Left forelimb (tissue), 1 donor: ENCODE data around the gene JAK1.
A peak's percentile ranks its signal among the peaks of the same experiment; 100 is the strongest.

ENCODE experiments used
- DNase-seq: peaks from one replicate; pipeline ENCODE4 v3.0.0-alpha.2; 2018; ENCODE audit warnings: low spot score

JAK1 gene

DNA sequence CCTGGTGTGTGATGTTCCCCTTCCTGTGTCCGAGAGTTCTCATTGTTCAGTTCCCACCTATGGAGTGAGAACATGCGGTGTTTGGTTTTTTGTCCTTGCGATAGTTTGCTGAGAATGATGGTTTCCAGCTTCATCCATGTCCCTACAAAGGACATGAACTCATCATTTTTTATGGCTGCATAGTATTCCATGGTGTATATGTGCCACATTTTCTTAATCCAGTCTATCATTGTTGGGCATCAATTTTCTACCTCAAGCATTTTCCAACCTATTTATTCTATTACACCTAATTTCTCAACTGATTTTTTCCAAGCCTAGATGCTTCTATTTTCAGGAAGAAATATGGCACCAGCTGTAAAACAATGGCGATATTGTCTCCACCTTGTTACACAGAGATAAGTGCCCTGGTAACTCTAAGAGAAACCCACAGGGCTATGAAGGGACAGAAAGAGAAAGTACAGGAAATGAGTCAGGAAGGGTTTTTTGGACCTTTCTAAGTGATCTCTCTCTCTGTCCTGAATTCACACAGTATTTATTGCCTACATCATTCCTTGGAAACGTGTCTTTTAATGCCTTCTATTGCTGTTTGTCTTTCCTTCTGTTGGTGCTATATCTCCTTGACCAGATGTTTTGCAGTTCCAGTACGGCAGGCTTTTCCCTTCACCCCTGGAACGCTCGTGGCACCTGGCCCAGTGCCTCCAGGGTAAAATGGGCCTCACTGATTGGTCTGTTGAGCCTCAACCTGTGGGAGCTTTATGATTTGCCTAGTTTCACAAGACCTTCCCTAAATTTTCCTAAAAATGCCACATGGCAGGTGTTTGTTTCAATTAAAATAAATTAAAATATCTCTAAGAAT is 14.6 kb upstream of the JAK1 start:
- DNase-seq = no peak

DNA sequence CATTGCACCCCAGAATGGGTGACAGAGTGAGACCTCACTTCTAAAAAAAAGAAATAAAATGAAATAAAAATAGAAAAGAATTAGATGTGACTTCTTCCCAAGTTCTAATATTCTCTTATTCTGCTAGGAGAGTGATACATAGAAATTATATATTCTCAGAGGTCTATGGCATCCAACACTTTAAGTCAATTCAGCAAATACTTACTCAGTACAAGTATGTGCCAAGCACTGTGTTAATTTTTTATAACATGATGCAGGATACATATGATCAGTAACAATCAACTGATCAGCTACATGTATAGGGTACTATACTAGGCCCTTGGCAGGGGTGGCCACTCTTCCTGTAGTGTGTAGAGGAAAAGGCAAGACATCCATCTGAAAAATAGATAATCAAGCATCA is 13.0 kb upstream of the JAK1 start:
- DNase-seq = no peak

DNA sequence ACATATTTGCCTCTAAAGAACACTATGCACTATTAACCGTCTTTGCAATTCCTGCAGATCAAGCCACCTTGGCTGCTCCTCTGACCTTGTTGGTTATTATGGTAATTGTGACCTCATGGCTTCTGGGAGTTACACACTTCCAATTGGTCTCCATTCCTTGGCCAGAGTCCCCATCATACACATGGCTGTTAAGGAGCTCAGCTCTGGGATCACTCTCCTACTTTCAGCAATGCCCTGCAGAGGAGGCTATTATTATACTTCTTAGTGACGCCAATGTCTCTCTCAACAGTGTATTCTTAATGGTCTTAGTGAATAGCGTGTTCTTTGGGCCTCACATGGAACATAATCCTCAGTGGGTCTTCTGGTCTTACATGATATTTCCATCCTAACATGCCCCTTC is 10.0 kb upstream of the JAK1 start:
- no peak for DNase-seq

DNA sequence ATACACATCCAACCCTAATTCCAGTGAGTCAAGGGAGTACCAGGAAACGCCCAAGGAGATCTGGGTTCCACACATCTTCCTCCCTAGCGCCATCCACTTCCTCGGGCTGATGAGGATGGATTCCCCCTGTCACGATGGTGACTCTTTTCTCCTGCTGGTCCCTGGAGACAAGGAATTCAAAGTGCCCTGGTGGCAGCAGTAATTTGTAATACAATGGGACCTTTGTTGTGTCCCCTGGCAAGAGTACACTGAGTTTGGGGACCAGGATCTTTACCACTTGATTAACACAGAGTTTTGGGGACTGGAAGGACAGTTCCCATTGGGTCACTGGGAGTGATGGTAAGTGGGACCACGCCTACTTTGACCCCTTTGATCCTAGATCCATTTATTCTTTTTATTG is 9.4 kb upstream of the JAK1 start:
- DNase-seq = no peak

DNA sequence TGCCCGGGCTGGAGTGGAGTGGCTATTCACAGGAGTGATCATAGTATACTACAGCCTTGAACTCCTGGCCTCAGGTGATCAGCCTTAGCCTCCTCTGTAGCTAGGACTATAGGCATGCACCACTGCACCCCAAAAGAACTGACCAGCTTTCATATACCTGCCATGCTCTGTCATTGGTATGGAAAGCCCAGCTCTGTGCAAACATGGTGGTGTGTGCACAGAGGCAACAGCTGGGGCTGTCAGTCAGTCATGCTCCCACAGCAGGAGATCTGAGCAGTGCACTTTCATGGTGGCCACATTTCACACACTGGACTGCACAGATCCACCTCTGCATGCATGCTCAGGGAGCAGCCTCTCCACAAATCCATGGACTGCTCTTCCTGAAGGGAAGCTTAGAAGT is 8.8 kb upstream of the JAK1 start:
- DNase-seq = no peak

DNA sequence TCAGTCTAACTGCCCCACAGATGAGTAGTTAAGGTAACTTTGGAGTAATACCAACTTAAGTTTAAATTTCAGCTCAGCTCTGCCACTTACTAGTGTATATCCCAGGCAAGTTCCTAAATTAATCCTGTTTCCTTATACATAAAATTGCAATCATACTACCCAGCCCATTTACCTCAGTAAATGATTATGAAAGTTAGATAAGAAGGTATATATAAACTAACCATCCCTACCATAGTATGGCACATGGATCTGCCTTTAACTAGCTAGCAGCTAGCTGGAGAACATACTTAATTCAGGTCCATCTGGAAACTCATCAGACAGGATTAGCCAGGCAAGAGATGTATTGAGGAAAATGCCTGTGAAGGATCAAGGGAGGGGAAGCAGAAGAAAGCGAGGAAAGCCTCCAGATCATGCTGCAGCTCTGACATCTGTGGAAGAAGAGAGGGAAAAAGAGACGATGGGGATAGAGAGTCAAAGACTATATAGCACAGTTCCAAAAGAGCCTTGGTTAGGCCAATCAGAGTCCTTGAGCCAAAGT is 8.0 kb upstream of the JAK1 start:
- no peak for DNase-seq

DNA sequence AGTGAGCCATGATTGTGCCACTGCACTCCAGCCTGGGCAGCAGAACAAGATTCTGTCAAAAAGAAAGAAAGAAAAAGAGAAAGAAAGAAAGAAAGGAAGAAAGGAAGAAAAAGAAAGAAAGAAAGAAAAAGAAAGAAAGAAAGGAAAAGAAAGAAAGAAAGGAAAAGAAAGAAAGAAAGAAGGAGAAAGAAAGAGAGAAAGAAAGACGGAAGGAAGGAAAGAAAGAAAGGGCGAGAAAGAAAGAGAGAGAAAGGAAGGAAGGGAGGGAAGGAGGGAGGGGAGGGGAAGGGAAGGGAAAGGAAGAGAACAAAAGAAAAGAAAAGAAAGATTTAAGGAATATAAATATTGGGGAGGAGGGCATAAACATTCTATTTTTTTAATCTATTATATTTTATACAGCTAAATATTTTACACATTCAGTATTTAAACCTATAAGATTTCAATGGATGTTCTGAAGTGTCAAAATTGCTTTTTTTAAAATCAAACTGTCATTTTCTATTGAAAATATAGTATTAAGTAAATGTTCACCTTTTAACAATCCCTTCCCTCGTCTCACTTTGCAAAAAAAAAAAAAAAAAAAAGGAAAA is 6.8 kb upstream of the JAK1 start:
- DNase-seq = no peak

DNA sequence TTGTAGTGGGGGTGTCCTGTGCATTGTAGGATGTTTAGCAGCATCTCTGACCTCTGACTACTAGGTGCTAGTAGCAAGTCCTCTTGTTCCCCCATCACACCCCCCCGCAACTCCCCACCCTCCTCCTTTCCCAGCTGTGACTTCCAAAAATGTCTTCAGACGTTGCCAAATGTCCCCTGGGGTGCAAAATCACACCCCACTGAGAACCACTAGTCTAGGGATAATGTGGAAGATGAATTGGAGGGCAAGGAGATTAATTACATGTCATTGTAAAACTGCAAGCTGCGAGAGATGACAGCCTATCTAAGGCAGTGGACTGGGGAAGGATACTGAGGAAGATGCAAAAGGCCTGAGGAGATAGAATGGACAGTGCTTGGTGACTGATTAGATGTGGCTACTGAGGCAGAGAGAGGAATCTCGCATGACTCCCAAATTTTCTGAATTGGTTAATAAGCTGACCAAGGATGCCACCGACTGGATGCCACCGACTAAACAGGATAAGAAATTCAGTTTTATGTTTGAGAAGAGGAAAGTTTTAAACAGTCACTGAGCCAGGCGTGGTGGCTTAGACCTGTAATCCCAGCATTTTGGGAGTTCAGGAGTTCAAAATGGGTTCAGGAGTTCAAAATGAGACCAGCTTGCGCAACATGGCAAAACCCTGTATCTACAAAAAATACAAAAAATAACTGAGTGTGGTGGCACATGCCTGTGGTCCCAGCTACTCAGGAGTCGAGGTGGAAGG is 3.1 kb upstream of the JAK1 start:
- no peak for DNase-seq

DNA sequence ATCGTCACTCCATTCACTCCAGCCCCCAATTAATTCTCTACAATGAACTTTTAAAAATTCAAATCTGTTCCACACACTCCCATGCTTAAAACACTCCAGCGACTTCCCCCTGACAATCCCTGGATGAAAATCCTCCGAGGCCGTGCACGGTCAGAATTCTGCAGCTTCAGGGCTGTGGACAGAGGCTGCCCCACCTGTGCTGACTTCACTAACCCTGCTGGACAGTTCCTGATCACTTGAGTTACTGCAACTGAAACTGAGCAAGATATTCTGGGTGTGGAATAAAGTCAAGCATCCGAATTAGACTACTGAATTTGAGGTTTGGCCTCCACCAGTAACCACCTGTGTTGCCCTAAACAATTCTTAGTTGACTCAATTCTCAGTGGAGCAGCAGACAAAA is 1.0 kb upstream of the JAK1 start:
- DNase-seq = no peak

DNA sequence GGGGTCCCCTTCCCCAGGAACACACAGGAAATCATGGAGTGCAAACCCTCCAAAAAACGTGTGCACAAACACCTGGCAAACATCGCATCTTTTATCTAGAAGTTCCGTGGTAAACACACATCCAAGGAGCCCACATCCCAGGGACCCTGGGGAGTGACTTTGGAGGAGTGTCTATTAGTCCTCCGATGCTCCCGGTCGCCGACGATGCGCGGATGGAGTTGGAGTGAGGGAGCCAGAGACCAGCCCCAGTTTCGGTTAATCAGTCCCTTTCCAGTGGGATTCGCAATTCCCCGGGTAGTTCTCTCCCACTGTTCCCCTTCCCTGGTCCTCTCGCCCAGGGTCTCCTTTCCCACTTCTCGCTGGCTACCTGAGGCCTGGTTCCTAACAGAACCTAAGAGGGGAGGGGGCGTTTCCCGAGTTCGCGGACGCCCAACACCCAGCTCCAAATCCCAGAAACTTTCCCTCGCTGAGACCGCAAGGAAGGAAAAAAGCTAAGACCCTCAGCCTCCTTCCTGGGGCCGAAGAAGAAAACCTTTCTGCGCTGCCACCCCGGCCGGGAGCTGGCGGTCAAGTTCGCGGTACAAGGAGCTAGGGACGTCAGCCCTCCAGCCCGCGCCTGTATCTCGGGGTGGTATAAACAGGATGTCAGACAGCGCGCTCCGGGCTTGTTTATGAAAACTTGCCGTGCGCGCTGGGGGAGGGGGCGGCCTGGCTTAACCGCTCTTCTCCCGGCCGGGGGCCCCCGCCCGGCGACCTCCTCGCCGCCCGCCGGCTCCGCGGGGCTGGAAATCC is 787 bp downstream of the JAK1 start:
- DNase-seq = peak; percentile 77

DNA sequence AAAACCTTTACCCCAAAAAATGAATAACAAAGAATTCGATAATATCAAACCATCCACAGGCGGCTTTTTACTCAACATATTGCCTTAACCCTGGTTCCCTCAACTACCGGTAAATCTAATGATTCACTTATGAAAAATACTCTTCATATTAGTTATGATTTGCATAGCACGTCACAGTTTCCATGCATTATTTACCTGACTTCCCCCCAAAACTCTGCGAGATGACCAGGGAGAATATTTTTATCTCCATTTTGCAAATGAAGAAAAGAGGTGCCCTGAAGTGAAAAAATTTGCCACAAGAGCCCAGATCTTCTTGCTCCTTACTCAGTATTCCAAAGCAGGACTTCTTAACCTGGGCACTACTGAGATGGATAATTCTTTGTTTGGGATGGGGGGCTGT is 2.9 kb downstream of the JAK1 start:
- DNase-seq = no peak

DNA sequence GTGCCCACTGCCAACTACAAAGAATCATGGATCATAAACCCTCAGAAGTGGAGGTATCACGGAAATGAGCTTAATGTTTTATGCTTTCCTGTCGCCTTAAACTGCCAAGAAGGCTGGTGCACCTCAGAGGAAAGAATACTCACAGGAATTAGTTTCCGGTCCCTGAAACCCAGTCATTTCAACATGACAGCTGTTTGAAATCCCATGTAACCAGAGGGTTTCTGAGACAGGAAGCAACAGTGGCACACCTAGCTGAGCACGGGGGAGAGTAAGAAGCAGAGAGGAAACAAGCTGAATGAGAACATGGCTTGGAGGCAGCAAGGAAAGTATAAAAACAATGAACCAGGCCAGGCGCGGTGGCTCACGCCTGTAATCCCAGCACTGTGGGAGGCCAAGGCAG is 3.9 kb downstream of the JAK1 start:
- DNase-seq = no peak

DNA sequence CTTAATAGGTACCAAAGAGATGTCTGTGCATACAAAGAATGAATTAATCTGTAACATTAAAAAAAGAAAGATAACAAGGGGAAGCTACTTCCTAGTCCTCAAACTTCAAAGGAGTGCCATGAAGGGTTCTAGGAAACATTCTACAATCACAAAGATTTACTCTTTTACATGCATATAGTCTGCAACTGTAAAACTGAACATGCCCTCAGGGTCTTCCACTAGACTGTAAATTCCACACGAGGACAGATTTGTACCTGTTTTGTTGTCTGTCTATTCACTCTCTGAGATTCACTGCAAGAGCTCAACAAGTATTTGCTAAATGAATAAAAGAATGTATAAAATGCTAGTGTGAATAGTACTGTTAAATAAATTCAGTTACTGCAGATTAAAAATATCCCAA is 4.4 kb downstream of the JAK1 start:
- no peak for DNase-seq

DNA sequence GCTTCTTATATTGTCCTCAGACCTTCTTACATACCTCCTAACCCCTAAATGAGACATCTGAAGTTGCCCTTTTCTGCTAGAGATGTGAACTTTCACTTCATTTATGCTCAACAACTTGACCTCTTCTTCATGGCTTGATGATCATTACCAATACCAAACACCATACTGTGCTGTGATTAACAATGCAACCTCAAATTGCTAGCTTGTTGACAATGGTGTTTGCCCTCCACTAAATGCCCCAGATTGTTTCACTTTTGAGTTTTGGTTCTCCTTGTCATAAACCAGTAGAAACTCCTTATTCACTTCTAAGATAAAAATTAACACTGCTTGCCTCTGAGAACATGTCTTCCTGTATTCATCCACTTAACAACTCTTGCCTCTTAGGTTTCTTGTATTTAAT is 5.6 kb downstream of the JAK1 start:
- no peak for DNase-seq

DNA sequence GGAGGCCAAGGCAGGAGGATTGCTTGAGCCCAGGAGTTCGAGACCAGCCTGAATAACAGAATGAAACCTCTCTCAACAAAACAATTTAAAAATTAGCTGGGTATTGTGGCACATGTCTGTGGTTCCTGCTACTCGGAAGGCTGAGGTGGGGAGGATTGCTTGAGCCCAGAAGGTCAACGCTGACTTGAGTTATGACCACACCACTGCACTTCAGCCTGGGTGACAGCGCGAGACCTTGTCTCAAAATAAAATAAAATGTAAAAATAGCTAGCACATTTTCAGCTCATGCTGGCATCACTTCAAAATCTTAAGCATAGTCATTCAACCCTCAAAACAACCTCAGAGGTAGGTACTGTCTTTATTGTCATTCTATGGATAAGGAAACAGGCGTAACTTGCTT is 6.4 kb downstream of the JAK1 start:
- no peak for DNase-seq

DNA sequence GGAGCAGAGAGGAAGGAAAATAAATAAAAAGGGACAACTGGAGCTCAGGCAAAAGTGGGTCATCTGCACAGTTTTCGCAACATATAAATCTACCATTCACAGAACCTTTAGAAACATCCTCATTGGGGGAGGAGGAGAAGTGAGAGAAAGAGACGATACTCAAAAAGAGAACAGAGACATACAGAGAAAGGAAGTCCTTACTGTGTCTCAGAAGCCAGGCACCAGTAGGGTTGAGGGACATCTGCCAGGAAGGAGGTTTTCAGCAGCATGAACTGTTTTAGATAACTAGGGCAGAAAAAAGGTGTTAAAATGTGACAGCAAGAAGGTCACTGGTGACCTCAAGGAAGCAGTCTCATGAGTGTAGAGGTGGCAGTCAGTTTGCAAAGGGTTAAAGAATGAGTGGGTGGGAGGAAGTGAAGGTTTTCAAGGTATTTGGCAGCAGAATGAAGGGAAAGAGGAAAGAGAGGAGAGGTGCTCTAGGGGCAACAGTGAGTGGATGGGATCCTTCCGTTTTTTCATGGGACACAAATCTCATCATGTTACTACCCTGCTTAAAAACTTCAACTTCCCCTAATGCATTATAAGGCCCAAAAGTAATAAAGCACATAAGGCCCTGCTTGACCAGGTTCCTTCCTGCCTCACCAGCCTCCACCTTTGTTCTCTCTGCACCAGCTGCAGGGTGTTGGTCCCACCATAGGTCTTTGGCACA is 9.5 kb downstream of the JAK1 start:
- DNase-seq = no peak

DNA sequence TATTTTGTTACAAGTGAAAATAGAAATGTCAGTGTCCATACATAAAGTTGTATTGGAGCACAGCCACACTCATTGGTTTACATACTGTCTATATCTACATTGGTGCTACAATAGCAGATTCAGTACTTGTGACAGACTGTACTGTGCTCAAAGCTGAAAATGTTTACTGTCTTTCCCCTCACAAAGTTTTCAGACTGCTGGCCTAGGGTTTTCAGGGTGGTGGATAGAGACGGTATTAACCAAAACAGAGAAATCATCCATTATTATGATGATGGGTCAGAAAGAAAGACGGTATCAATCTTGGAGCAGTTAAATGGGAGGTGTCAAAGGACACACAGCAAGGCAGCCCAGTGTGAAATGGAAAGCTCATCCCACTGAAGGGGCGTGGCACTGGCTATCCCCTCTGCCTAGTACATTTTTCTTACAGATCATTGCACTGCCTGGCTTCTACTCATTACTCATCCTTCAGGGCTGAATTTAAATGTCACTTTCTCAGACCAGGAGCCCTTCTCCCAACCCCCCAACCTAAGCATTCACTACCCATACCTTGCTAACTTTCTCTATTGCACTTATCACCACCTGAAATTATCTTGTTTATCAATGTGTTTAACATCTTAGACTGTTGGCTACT is 10.2 kb downstream of the JAK1 start:
- DNase-seq = no peak

DNA sequence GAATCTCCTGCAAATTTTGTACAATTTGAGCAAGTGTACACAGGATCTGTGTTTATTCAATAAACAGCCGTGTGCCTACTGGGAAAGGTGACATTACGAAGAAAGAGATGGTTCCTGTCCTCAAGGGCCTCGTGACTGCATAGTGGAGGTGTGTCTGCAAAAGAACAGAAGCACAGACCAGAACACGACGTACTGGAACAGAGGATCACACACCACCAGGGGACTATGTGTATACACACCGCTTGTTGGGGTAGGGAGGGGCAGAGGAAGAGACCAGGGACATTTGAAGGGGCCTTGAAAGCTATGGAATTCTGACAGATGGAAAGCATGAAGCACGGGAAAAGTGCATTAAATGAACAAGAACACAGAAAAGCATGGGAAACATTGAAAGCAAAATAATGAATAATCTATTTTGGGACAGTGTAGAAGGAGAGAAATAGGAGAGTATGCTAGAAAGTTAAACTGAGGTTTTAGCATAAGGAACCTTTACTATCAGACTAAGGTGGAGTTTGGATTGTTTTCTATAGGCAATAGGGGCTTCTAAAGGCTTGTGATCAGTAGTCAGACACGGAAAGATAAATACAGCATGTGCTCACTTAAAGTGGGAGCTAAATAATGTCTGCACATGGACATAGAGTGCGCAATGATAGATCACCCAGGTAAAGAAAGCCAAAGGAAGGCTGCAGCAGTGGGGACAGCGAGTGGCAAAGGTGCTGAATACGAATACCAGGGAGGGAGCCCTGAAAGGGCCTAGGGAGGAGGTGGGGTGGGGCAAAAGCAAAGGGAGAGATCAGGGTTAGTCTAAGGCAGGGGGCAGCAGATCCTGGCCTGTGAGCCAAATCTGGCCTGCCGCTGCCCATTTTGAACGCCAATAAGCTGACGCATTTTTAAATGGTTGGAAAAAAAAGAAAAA is 11.0 kb downstream of the JAK1 start:
- no peak for DNase-seq

DNA sequence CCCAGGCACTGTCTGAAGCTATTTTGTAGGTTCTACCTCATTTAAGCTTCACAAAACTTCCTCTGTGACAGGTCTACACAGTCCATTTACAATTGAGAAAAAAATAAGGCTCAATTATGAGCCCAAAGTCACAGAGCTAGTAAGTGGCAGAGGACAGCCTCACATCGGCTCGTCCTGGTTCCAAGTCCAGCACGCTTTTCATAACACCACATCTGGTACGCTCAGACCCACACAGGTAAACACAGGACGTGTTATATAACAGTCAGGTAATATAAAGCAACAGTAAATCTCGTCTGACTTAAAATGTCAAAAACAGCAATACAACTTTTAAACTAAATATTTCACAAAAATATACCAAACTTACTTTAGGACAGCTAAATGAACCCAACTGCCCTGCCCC is 13.1 kb downstream of the JAK1 start:
- DNase-seq = no peak

DNA sequence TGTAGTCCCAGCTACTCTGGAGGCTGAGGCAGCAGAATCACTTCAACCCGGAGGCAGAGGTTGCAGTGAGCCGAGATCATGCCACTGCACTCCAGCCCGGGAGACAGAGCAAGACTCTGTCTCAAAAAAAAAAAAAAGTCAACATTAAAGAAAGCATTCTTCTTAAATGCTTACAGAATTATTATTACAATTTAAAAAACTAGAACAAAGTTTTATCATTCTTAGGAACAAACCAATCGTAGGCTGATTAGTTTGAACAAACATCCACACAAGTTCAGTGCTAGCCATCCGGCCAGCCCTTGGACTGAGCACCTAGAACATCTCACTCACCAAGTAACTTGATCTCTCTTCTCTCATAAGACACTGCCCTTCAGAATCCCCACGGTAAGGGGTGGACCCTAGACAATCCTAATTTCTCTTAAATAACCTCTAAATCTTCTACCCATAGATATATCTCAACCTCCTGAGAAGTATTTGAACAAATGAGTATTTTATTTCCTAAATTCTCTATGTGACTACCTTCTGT is 16.0 kb downstream of the JAK1 start:
- no peak for DNase-seq
